GM18507 (cell line): ENCODE results near the gene MYO16.

Source experiments
- DNase-seq: peaks from one replicate; pipeline ENCODE4 v3.0.0; 2011; ENCODE audit warnings: low read depth; ENCODE audit not compliant: insufficient read length; ENCODE audit errors: extremely low spot score
- FAIRE-seq: peaks from 2 replicates; lab custom pipeline; 2011; peaks lifted over from hg19 to GRCh38; lab: Jason Lieb, UNC

MYO16 gene

GRCh38 chr13:109130093-109130835, 500.9 kb downstream of the MYO16 start:
- FAIRE-seq (peak; percentile 31), DNase-seq (no peak)

- FAIRE-seq = peak; percentile 96
Observed at GRCh38 chr13:109131698-109132257, 502.4 kb downstream of the MYO16 start.

GRCh38 chr13:109135018-109135417, 505.6 kb downstream of the MYO16 start:
- FAIRE-seq (peak; percentile 66), DNase-seq (no peak)

More at GRCh38 chr13:109131698-109132257, 502.4 kb downstream of the MYO16 start:
- DNase-seq = peak; percentile 28

GRCh38 chr13:109136873-109137272, 507.5 kb downstream of the MYO16 start:
- DNase-seq = no peak
- no peak for FAIRE-seq

GRCh38 chr13:109139346-109139745, 509.9 kb downstream of the MYO16 start:
- FAIRE-seq (no peak), DNase-seq (no peak)

GRCh38 chr13:109140054-109140453, 510.6 kb downstream of the MYO16 start:
- DNase-seq = no peak
- FAIRE-seq = no peak

GRCh38 chr13:109140479-109141349, 511.3 kb downstream of the MYO16 start:
- DNase-seq (no peak), FAIRE-seq (no peak)

GRCh38 chr13:109141706-109142105, 512.3 kb downstream of the MYO16 start:
- FAIRE-seq (no peak), DNase-seq (no peak)

- FAIRE-seq (no peak), DNase-seq (no peak)
Observed at GRCh38 chr13:109144693-109145437, 515.5 kb downstream of the MYO16 start.

- no peak for DNase-seq
- FAIRE-seq = peak; percentile 87
Observed at GRCh38 chr13:109145631-109146030, 516.2 kb downstream of the MYO16 start.

- FAIRE-seq (no peak), DNase-seq (no peak)
Observed at GRCh38 chr13:109146393-109146792, 517.0 kb downstream of the MYO16 start.

- DNase-seq (no peak), FAIRE-seq (no peak)
Observed at GRCh38 chr13:109146912-109147647, 517.7 kb downstream of the MYO16 start.

- DNase-seq (no peak), FAIRE-seq (no peak)
Observed at GRCh38 chr13:109148243-109148642, 518.8 kb downstream of the MYO16 start.

- FAIRE-seq (no peak), DNase-seq (no peak)
Observed at GRCh38 chr13:109150696-109151095, 521.3 kb downstream of the MYO16 start.

GRCh38 chr13:109151255-109151654, 521.8 kb downstream of the MYO16 start:
- DNase-seq = no peak
- no peak for FAIRE-seq

- FAIRE-seq = no peak
- no peak for DNase-seq
Observed at GRCh38 chr13:109151696-109152095, 522.3 kb downstream of the MYO16 start.

GRCh38 chr13:109152311-109152820, 523.0 kb downstream of the MYO16 start:
- no peak for DNase-seq
- no peak for FAIRE-seq

GRCh38 chr13:109152941-109153340, 523.5 kb downstream of the MYO16 start:
- no peak for DNase-seq
- FAIRE-seq = no peak

- FAIRE-seq = no peak
- no peak for DNase-seq
Observed at GRCh38 chr13:109154146-109154545, 524.7 kb downstream of the MYO16 start.
